Measurements from ENCODE around the gene CARD9.

Gene CARD9

GRCh38 chr9:136362450-136362784 is 11.1 kb downstream of the CARD9 start:
- CTCF ChIA-PET = interaction anchor here (0.6 to 2.2 kb wide), 20 partner anchors 10 to 446 kb away, joined by 3 to 16 read pairs (median 4); no protein-coding TSS in a partner anchor
- no peak overlapping the region for H3K27ac ChIP-seq (ENCODE audit: extremely low read depth, low read depth, low read length)
- H3K9me3 ChIP-seq (ENCODE audit: control insufficient read depth, insufficient read depth, low read depth, low read length) = no peaks in the 10 kb centered on the region
- H3K4me3 ChIP-seq (ENCODE audit: low read depth, low read length) = no peak overlapping the region
- H3K36me3 ChIP-seq (ENCODE audit: control insufficient read depth in 2 of 2, insufficient read depth in 1 of 2, low read length in 2 of 2) = peaks cover 0 to 9% of the 10 kb centered on the region in 2 experiments; a peak in 1 of 3 replicates
- no peaks in the 10 kb centered on the region; the same call in 1 of the 2 replicates for H3K4me1 ChIP-seq (ENCODE audit: control insufficient read depth, insufficient read depth, low read length)
- TF ChIP-seq, protein P1, sequence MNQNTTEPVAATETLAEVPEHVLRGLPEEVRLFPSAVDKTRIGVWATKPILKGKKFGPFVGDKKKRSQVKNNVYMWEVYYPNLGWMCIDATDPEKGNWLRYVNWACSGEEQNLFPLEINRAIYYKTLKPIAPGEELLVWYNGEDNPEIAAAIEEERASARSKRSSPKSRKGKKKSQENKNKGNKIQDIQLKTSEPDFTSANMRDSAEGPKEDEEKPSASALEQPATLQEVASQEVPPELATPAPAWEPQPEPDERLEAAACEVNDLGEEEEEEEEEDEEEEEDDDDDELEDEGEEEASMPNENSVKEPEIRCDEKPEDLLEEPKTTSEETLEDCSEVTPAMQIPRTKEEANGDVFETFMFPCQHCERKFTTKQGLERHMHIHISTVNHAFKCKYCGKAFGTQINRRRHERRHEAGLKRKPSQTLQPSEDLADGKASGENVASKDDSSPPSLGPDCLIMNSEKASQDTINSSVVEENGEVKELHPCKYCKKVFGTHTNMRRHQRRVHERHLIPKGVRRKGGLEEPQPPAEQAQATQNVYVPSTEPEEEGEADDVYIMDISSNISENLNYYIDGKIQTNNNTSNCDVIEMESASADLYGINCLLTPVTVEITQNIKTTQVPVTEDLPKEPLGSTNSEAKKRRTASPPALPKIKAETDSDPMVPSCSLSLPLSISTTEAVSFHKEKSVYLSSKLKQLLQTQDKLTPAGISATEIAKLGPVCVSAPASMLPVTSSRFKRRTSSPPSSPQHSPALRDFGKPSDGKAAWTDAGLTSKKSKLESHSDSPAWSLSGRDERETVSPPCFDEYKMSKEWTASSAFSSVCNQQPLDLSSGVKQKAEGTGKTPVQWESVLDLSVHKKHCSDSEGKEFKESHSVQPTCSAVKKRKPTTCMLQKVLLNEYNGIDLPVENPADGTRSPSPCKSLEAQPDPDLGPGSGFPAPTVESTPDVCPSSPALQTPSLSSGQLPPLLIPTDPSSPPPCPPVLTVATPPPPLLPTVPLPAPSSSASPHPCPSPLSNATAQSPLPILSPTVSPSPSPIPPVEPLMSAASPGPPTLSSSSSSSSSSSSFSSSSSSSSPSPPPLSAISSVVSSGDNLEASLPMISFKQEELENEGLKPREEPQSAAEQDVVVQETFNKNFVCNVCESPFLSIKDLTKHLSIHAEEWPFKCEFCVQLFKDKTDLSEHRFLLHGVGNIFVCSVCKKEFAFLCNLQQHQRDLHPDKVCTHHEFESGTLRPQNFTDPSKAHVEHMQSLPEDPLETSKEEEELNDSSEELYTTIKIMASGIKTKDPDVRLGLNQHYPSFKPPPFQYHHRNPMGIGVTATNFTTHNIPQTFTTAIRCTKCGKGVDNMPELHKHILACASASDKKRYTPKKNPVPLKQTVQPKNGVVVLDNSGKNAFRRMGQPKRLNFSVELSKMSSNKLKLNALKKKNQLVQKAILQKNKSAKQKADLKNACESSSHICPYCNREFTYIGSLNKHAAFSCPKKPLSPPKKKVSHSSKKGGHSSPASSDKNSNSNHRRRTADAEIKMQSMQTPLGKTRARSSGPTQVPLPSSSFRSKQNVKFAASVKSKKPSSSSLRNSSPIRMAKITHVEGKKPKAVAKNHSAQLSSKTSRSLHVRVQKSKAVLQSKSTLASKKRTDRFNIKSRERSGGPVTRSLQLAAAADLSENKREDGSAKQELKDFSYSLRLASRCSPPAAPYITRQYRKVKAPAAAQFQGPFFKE (tag by site-specific recombination; IDR thresholded peaks at IDR 0.05; ENCODE audit: borderline replicate concordance) = no peak
- TF ChIP-seq ZBTB21 (tag by site-specific recombination; IDR thresholded peaks at IDR 0.05) (no peak), YY2 (tag by site-specific recombination; IDR thresholded peaks at IDR 0.05) (no peak), ZNF157 (tag by site-specific recombination; IDR thresholded peaks at IDR 0.05) (no peak), ZNF558 (tag by site-specific recombination; IDR thresholded peaks at IDR 0.05) (no peak), ZNF311 (tag by site-specific recombination; IDR thresholded peaks at IDR 0.05; ENCODE audit: borderline replicate concordance) (no peak), ZFHX2 (tag by site-specific recombination; conservative IDR thresholded peaks at IDR 0.05) (no peak), ZNF23 (tag by site-specific recombination; IDR thresholded peaks at IDR 0.05; ENCODE audit: borderline replicate concordance) (no peak), TRIM28 (IDR thresholded peaks at IDR 0.05; ENCODE audit: borderline replicate concordance, low read length) (no peak), OSR2 (tag by site-specific recombination; IDR thresholded peaks at IDR 0.05) (no peak), ZNF350 (tag by site-specific recombination; IDR thresholded peaks at IDR 0.05) (no peak), ZIC2 (tag by site-specific recombination; IDR thresholded peaks at IDR 0.05) (no peak), ZNF768 (tag by site-specific recombination; IDR thresholded peaks at IDR 0.05) (no peak)
- TF ChIP-seq, protein P2, sequence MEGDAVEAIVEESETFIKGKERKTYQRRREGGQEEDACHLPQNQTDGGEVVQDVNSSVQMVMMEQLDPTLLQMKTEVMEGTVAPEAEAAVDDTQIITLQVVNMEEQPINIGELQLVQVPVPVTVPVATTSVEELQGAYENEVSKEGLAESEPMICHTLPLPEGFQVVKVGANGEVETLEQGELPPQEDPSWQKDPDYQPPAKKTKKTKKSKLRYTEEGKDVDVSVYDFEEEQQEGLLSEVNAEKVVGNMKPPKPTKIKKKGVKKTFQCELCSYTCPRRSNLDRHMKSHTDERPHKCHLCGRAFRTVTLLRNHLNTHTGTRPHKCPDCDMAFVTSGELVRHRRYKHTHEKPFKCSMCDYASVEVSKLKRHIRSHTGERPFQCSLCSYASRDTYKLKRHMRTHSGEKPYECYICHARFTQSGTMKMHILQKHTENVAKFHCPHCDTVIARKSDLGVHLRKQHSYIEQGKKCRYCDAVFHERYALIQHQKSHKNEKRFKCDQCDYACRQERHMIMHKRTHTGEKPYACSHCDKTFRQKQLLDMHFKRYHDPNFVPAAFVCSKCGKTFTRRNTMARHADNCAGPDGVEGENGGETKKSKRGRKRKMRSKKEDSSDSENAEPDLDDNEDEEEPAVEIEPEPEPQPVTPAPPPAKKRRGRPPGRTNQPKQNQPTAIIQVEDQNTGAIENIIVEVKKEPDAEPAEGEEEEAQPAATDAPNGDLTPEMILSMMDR (tag by site-specific recombination; IDR thresholded peaks at IDR 0.05) = no peak
- TF ChIP-seq, protein P3, sequence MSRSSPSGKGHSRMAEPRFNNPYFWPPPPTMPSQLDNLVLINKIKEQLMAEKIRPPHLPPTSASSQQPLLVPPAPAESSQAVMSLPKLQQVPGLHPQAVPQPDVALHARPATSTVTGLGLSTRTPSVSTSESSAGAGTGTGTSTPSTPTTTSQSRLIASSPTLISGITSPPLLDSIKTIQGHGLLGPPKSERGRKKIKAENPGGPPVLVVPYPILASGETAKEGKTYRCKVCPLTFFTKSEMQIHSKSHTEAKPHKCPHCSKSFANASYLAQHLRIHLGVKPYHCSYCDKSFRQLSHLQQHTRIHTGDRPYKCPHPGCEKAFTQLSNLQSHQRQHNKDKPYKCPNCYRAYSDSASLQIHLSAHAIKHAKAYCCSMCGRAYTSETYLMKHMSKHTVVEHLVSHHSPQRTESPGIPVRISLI (tag by site-specific recombination; IDR thresholded peaks at IDR 0.05) = no peak
- TF ChIP-seq, protein P4, sequence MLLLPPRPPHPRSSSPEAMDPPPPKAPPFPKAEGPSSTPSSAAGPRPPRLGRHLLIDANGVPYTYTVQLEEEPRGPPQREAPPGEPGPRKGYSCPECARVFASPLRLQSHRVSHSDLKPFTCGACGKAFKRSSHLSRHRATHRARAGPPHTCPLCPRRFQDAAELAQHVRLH (tag by site-specific recombination; IDR thresholded peaks at IDR 0.05) = no peak
- POLR2A ChIA-PET = interaction anchor here (0.5 to 3.4 kb wide), 37 partner anchors 8 to 788 kb away, joined by 3 to 45 read pairs (median 6); partner anchors contain the start of genes GPSM1 and SNAPC4

Data from HEK293 (cell line).